GM19025 (cell line): Measurements from ENCODE around the gene CRKL.

Experiments
- ATAC-seq: cut with Tn5 transposase; IDR thresholded peaks from one replicate; pipeline ENCODE4 v1.9.1; 2021; ENCODE audit warnings: mild to moderate bottlenecking, low read depth, moderate library complexity; ENCODE audit not compliant: unreplicated experiment

CRKL gene

GRCh38 chr22:20948989-20949388 is 31.8 kb downstream of the CRKL start:
- ATAC-seq: no peak

DNA sequence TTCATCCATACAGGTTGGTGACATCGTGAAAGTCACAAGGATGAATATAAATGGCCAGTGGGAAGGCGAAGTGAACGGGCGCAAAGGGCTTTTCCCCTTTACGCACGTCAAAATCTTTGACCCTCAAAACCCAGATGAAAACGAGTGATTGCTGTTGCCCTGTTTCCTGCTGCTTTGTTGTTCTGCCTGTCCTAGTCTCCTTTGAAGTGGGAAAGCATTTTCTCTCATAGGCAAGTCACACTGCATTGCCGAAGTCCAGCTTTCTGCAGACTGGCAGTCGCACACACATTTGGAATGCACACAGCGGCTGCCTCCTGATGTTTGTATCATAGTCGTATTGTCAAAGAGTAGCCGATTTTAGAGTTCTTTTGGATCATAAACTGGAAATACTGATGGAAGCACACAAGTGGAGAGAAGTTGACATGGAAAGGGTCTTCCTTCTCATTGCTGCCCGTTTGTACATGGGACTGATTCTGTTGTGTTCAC is 32.5 kb downstream of the CRKL start:
- ATAC-seq: no peak

GRCh38 chr22:20951151-20951931 is 34.1 kb downstream of the CRKL start:
- ATAC-seq: no peak

- no peak for ATAC-seq
These were observed 34.7 kb downstream of the CRKL start for GRCh38 chr22:20951932-20952380.

DNA sequence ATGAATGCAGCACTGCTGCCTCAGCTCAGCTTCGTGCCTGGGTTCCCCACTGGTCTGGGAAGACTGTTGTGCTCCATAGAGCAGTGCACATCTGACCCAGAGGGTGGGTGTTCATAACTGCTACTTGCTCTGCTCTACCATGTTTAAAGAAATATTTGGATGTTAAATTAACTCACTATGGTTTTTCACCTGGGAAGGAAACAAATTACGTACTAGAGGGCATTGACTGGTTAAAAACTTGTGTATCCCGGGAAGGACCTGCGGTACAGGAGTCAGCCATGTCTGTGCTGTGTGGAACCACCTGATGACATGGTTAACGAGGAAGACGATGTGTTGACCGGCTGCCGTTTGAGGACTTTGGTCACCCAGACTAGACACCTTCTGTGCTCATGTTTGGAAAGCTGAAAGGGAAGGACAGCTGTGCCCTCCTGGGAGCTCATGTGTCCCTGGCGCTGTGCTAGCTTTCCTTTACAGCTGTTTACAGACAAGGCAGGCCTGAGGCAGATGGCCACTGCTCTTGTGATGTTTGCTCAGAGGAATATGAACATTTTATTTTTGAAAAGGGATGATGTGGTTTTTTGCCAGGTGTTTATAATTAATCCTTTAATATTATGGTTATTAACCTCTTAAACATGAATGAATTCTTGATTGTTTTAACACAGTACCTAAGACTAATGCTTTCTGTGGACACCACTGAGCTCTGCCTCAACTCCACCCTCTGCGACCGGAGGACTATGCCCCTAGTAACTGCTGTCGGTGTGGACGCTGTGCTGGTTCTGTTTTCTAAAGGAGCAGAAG is 35.5 kb downstream of the CRKL start:
- no peak for ATAC-seq

GRCh38 chr22:20953342-20953608 is 36.1 kb downstream of the CRKL start:
- ATAC-seq: no peak

- ATAC-seq: no peak
These were observed 36.7 kb downstream of the CRKL start for GRCh38 chr22:20953668-20954500.

DNA sequence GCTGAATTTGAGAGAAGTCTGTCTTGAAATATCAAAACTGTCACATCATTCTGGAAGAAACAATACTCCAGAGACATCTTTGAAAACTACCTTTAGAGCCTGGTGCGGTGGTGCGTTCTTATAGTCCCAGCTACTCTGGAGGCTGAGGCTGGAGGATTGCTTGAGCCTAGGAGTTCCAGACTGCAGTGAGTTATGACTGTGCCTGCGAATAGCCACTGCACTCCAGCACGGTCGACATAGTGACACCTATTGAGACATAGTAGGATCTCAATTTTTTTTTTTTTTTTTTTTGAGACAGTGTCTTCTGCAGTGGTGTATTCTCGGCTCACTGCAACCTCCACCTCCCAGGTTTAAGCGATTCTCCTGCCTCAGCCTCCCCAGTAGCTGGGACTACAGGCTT is 38.3 kb downstream of the CRKL start:
- no peak for ATAC-seq

GRCh38 chr22:20956258-20957101 is 39.3 kb downstream of the CRKL start:
- no peak for ATAC-seq

- ATAC-seq: no peak
These were observed 40.0 kb downstream of the CRKL start for GRCh38 chr22:20957102-20957682.

- no peak for ATAC-seq
These were observed 40.6 kb downstream of the CRKL start for GRCh38 chr22:20957683-20958431.

DNA sequence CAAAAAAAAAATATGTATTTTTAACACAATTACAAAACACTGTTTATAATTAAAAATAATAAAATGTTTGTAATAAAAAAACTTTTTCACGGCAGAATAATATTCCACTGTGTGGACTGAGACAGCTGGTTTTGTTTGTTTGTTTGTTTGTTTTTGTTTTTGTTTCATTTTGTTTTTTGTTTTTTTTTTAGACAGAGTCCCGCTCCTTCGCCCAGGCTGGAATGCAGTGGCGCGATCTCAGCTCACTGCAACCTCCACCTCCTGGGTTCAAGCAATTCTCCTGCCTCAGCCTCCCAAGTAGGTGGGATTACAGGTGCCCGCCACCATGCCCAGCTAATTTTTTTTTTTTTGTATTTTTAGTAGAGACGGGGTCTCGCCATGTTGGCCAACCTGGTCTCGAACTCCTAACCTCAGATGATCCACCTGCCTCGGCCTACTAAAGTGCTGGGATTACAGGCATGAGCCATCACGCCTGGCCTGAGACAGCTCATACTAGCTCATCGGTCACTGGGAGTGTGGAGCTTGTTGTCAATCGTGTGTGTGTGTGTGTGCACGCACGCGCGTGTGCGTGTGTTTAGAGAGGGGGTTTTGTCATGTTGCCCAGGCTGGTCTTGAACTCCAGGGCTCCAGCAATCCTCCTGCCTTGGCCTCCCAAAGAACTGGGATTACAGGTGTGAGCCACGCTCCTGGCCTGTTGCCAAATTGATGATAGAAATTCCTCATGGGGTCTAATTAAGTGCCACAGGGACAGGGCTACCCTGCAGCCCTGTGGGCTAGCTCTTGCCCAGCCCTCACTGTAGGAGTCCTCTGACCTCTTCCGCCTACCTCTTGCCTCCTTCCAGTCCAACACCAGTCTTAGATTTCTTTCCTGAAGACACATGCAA is 42.6 kb downstream of the CRKL start:
- ATAC-seq: no peak

- ATAC-seq: no peak
These were observed 43.4 kb downstream of the CRKL start for GRCh38 chr22:20960609-20961008.

DNA sequence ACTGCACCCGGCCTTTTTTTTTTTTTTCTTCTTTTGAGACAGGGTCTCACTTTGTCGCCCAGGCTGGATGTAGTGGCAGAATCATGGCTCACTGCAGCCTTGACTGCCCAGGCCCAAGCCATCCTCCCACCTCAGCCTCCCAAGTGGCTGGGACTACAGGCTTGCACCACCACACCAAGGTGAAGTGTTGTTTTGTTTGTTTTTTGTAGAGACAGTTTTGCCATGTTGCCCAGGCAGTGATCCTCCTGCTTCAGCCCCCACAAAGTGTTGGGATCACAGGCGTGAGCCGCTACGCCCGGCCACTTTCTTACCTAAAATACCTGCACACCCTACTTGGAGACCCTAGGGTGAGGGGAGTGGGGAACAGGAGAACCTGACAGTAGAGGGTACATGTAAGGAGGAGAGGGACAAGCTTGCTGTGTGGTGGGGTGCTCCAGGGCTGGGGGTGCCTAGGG is 45.3 kb downstream of the CRKL start:
- ATAC-seq: no peak

DNA sequence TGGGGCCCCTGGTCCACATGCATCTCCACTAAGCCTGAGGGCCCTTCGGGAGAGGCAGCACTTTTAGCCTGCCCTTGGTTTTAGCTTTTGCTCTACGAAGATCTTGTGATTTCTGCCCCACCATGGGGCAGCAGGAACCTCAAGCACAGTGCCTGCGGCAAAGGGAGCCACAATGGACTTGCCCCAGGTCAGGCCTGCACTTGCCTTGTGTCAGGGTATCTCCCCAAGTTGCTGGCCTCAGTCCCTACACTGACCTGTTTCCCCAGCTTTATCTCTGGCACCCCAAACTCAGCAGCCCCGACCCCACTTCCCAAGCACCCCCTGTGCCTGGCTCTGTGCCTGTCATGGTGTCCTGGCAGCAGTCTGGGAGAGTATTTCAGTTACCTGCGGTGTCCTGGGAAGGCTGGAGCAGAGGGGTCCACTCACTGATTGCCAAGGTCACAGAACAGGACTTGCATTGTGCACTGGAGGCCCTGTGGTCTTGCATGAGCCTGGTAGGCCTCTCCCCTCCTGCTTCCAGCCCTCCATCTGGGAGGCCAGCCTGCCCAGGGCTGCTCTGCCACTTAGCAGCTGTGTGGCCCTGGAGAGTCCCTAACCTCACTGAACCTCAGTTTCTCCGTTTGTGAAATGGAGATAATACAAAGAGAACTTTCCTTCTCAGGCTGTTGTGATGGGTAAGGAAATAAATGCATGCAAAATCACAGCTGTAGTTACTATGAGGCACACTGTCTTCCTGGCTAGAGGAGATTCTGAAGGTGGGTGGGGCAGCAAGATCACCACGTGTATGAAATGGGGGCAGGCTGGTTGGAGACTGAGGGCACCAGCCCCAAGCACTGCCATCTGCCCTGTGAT is 46.2 kb downstream of the CRKL start:
- no peak for ATAC-seq

DNA sequence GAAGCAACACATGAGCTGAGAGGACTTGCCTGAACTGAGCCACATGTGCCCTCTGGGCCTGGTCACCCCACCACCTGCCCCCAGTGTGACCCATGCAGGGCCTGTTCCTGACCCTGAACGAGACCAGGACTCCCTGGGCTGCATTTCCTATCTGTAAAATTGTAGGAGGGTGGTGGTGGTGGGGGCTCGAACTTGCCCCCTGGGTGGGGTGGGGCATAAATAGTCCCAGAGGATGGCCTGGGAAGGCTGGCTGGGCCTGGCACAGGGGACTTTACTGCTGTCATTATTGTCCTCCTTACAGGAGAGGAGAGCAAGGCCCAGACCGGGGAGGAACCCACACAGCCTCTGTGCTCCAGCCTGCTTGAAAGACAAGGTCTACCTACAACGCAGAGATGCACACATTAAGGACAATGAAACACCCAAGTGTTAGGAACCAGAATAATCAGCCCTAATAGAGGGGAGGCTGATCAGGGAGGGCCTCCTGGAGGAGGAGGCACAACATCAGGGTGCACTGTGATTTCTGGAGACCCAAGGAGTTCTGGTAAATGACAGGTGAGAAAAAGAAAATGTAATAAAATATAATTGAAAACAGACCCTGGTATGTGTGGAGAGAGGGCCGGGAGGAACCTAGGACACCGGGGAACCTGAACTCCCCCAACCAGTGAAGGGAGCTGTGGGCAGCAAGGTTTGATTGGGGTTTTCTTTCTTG is 47.0 kb downstream of the CRKL start:
- ATAC-seq: no peak

GRCh38 chr22:20964799-20965103 is 47.5 kb downstream of the CRKL start:
- no peak for ATAC-seq
